DMS153 treated with DMSO at 0.1 percent for 48 hours (cell line): Measurements from ENCODE around the gene CCR7.
A peak's percentile ranks its signal among the peaks of the same experiment; 100 is the strongest.
"Not testable (repeated sequence)": the region's sequence is repeated elsewhere in the genome, so short reads cannot be mapped to it uniquely, and the experiment has no call there.

Experiments
- DNase-seq: peaks from one replicate; lab custom pipeline; 2025; ENCODE audit not compliant: unreplicated experiment; lab: John Stamatoyannopoulos, UW

CCR7 gene

GRCh38 chr17:40597556-40598300 lies 32.5 kb upstream of the CCR7 start:
- DNase-seq: no peak

GRCh38 chr17:40597156-40597555 lies 31.9 kb upstream of the CCR7 start:
- DNase-seq: no peak

DNA sequence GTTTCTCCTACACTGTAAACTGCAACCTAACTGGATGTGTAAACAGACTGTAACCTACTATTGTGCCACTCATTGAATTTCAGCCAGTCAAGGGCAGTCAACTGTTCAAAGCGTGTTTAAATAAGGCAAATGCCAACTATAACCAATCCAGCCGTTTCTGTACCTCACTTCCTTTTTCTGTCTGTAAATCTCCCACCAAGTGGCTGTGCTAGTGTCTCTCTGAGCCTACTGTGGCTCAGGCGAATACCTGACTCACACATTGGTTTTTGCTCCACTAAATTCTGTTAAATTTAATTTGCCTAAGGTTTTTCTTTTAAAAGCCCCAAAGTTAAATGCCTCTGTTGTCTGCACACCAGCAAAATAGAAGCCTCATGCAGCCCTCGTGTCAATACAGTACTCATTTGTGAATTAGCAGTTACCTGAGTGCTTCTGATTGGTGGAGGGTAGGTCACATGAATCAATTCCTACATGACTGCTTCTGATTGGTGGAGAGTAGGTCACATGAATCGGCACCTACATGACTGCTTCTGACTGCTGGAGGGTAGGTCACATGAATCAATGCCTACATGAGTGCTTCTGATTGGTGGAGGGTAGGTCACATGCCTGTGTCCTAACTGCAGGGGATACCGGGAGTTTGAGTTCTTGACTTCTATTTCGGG lies 31.1 kb upstream of the CCR7 start:
- DNase-seq: peak; percentile 21

DNA sequence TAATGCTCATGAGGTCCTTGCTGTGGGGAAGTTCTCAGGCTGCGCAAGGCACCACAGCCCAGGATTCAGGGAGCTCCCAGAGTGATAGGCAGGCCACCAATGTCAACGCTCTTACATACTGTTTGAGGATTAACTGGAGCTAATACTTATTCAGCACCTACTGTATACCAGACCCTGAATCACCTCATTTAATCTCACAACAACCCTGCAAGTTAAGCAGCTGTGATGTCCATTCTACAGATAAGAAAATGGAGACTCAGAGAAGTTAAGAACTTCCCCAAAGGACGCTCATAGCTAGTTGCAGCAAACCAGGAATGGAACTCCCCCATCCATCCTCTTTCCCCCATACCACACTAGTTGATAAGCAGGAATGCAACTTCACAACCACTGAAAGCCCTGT lies 25.5 kb upstream of the CCR7 start:
- no peak for DNase-seq

DNA sequence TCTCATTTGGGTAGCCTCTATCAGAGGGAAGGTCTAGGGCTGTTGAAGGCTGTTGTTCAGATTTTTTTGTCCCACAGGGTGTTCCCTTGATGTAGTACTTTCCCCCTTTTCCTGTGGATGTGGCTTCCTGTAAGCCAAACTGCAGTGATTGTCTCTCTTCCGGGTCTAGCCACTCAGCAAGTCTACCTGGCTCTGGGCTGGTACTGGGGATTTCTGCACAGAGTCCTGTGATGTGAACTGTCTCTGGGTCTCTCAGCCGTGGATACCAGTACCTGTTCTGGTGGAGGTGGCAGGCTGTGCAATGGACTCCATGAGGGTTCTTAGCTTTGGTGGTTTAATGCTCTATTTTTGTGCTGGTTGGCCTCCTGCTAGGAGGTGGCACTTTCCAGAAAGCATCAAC lies 23.3 kb upstream of the CCR7 start:
- no peak for DNase-seq

DNA sequence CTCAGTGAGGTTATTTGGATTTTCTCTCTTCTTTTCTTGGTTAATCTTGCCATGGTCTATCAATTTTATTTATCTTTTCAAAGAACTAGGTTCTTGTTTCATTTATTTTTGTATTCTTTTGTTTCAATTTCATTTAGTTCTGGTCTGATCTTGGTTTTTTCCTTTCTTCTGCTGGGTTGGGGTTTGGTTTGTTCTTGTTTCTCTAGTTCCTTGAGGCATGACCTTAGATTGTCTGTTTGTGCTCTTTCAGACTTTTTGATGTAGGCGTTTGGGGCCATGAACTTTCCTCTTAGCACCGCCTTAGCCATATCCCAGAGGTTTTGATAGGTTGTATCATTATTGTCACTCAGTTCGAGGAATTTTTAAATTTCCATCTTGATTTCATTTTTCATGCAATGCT lies 21.0 kb upstream of the CCR7 start:
- DNase-seq: not testable (repeated sequence)

DNA sequence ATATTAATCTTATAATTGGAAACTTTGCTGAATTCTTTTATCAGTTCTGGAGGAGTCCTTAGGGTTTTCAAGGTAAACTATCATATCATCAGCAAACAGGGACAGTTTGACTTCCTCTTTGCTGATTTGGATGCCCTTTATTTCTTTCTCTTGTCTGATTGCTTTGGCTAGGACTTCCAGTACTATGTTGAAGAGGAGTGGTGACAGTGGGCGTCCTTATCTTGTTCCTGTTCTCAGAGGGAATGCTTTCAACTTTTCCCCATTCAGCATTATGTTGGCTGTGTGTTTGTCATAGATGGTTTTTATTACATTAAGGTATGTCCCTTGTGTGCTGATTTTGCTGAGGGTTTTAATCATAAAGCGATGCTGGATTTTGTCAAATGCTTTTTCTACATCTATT lies 19.7 kb upstream of the CCR7 start:
- DNase-seq: not testable (repeated sequence)

DNA sequence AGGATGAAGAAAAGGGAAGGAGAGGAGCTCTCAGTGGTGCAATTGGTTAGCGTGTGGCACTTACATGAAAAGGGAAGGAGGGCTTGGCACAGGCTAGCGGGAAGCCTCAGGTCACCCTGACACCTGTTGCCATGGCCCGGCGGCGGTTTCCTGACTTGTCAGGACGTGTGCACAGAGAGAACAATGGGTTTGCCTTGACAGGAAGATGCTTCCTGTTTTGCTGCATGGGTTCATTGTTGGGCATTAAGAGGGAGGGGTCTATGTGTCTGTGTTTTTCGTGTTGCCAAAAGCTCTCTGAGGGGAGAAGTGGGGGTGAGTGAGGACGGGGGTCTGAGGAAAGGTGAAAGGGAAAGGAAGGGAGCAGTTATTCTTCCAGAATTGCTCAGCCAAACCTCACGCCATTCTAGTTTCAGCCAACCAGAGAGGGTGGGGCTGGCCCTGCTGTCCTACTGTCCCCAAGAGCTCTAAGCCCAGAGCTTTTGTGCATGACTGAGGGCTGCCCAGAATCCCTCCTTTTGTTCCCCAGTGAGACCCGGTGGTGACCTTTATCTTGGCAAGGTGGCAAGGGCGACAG lies 17.1 kb upstream of the CCR7 start:
- DNase-seq: peak; percentile 97

- DNase-seq: no peak
Measured at GRCh38 chr17:40580140-40580539, 14.9 kb upstream of the CCR7 start.

DNA sequence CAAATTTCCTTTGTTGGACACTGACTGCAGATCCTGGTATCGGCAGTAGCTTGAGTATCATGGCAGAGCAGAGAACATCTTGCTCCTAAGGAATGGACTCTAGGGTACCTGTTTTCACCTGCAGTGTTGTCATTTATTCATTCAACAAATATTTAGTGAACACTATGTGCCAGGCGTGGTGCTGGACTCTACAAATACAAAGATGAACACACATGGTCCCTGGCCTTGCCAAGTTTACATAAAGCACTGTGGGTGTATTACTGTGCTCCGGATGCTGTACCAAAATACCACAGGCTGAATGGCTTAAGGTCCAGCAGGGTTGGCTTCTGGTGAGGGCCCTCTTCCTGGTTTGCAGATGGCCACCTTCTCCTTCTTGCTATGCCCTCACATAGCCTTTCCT lies 14.2 kb upstream of the CCR7 start:
- no peak for DNase-seq

DNA sequence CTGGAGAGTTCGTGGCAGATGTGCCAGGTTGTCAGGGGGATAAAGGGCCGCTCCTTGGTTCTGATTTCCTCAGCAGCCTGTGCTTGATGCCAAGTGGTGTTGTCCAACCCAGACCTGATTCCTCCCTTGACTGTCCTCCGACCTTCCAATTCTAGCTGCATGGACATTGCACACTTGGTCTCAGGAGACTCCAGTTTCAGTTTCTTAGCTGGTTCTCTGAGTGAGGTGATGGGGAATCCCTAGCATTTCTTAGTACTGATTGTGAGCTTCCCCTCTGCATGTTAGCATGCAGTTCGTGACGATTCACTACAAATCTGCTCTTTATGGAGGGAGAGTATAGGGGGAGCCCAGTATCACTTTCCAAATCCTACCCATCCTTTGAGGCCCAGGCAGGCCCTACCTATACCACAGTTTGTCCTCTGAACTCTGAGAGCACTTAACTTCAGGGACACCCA lies 12.4 kb upstream of the CCR7 start:
- DNase-seq: no peak

DNA sequence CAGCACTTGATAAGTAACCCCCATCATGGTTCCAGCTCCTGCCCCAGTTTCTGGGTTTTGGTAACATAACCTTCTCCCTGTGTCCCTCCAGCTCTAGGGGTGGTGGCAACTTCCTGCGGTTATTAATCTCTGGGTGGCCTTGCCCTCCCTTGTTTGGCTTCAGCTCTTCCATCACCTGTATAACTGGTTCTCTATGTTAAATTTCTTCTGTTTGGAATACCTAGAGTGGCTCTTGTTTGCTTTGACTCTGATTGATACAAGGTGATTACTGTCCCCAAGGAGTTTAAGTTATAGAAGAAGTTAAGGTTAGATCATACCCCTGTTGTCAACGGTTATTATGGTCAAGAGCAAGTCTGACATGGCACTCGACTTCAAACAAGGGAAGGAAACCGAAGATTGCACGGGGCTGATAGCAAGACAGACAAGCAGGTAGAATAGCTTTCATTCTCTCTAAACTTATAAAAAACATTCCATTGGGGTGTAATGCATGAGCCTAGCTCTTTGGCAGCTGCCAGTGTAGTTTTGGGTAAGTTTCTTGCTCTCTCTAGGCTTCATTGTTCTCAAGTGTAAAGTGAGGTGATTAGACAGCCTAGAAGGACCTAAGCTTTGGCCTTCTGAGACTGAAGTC lies 11.0 kb upstream of the CCR7 start:
- DNase-seq: no peak

DNA sequence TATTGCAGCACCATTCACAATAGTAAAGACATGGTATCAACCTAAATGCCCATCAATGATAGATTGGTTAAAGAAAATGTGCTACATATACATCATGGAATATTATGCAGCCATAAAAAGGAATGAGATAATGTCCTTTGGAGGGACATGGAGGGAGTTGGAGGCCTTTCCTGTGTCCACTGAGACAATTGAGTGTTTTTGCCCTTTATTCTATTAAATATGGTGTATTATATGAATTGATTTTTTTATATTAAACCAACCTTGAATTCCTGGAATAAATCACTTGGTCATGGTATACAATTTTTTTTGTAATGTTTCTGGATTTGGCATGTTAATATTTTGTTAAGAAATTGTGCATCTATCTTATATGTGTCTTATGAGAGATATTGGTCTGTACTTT lies 9.0 kb upstream of the CCR7 start:
- no peak for DNase-seq

DNA sequence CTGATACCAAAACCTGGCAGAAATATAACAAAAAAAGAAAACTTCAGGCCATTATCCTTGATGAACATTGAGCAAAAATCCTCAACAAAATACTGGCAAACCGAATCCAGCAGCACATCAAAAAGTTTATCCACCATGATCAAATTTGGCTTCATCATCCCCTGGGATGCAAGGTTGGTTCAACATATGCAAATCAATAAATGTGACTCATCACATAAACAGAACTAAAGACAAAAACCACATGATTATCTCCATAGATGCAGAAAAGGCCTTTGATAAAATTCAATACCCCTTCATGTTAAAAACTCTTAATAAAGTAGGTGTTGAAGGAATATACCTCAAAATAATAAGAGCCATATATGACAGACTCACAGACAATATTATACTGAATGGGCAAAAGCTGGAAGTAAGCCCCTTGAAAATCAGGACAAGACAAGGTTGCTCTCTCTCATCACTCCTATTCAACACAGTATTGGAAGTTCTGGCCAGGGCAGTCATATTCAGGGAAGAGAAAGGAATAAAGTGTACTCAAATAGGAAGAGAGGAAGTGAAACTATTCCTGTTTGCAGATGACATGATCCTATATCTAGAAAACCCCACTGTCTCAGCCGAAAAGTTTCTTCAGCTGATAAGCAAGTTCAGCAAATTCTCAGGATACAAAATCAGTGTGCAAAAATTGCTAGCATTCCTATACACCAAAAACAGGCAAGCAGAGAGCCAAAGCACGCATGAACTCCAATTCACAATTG lies 7.1 kb upstream of the CCR7 start:
- DNase-seq: not testable (repeated sequence)

- DNase-seq: no peak
Measured at GRCh38 chr17:40568074-40568836, 3.0 kb upstream of the CCR7 start.

DNA sequence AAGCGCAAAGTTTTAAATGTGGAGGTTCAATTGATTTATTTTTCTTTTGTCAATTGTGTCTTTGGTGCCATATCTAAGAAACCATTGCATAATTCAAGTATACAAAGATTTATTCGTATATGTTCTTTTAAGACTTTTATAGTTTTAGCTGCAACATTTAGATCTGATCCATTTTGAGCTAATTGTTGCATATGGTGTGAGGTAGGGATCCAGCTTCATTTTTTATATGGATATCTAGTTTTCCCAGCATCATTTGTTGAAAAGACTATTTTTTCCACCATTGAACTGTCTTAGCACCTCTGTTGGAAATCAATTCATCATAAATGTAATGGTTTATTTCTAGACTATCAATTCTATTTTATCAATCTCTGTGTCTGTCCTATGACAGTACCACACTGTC lies 2.1 kb upstream of the CCR7 start:
- DNase-seq: no peak

- DNase-seq: no peak
Measured at GRCh38 chr17:40565769-40566409, 617 bp upstream of the CCR7 start.

- no peak for DNase-seq
Measured at GRCh38 chr17:40564195-40564882, 933 bp downstream of the CCR7 start.
